Lower lobe of right lung (tissue), 2 donors: ENCODE data around the gene NOTCH4. TPM values are rescaled to one million over a fixed set of nuclear protein-coding genes. Genes with fewer than 3 reads are reported as not detected.

Experiments used
- ATAC-seq, 2 donors: fragments of 200-7000 bp; cut with Tn5 transposase; one replicate each; pipeline ENCODE4 v1.9.1; 2020 to 2022; ENCODE audit warnings: mild to moderate bottlenecking in 2 of 2, moderate library complexity in 2 of 2
- DNase-seq: peaks from one replicate; pipeline ENCODE4 v3.0.0-alpha.2; 2020
- H3K27ac ChIP-seq: fragments of 200-600 bp; one replicate; pipeline ENCODE4 v1.8.0; 2022
- H3K27me3 ChIP-seq: fragments of 200-600 bp; one replicate; pipeline ENCODE4 v1.8.0; 2022; ENCODE audit warnings: low read depth
- H3K36me3 ChIP-seq: fragments of 200-600 bp; one replicate; pipeline ENCODE4 v1.8.0; 2022; ENCODE audit warnings: mild to moderate bottlenecking
- H3K4me1 ChIP-seq: fragments of 200-600 bp; one replicate; pipeline ENCODE4 v1.8.0; 2022
- H3K4me3 ChIP-seq: fragments of 200-600 bp; one replicate; pipeline ENCODE4 v1.8.0; 2022; ENCODE audit warnings: mild to moderate bottlenecking
- H3K9me3 ChIP-seq: fragments of 200-600 bp; one replicate; pipeline ENCODE4 v1.8.0; 2022
- CTCF ChIP-seq: fragments of 200-600 bp; IDR thresholded peaks from one replicate; pipeline ENCODE4 v1.8.0; 2022; ENCODE audit warnings: antibody characterized with exemption, mild to moderate bottlenecking
- intact Hi-C: fragments of 100-400 bp; cut with DNase I; formaldehyde crosslinking; loops from one replicate; pipeline ENCODE4 v1.11.0; 2022
- microRNA-seq: library from miRNA; unstranded; fragments of <30 nt; microRNA quantifications from one replicate; pipeline ENCODE4 v1.2.0, GENCODE V29; 2020; ENCODE audit warnings: borderline number of aligned reads
- total RNA-seq: library from RNA; stranded (reverse); fragmentation: NEBNext Ultra II Directional; extraction: Animal tissue kit (Norgen Biotek cat#: 25700); gene quantifications from one replicate; pipeline ENCODE4 v1.2.1, GENCODE V29; 2021
- donor health status: DM: no; HTN: yes; CAD: no; lungs with severe emphysema.

NOTCH4 gene
- total RNA-seq, 1 donor from 2014 or later = 63.6 TPM

GRCh38 chr6:32148289-32149091 is 75.4 kb downstream of the NOTCH4 start:
- TF ChIP-seq CTCF = peak; percentile 13
- Histone ChIP-seq H3K9me3 (no peaks in the 10 kb centered on the region), H3K27me3 (peaks cover 40% of the 10 kb centered on the region), H3K4me1 (peaks cover 15% of the 10 kb centered on the region), H3K36me3 (no peaks in the 10 kb centered on the region), H3K27ac (no peak overlapping the region), H3K4me3 (peak overlapping the region; percentile 31)
- ATAC-seq = peak; percentile 54 to 61
- DNase-seq = peak; percentile 74
- intact Hi-C loops = no loop called here

- no peak overlapping the region for H3K4me3 ChIP-seq
- H3K36me3 ChIP-seq = no peaks in the 10 kb centered on the region
- H3K4me1 ChIP-seq = peaks cover 6% of the 10 kb centered on the region
- H3K27ac ChIP-seq = no peak overlapping the region
- intact Hi-C loops = no loop called here
- DNase-seq = no peak
- no peak for TF ChIP-seq CTCF
- H3K9me3 ChIP-seq = no peaks in the 10 kb centered on the region
- peaks cover 34% of the 10 kb centered on the region for H3K27me3 ChIP-seq
- ATAC-seq = peak in 1 of 2 donors; percentile 17
Observed at GRCh38 chr6:32147401-32148132, 76.3 kb downstream of the NOTCH4 start.

GRCh38 chr6:32146687-32147086 is 77.2 kb downstream of the NOTCH4 start:
- DNase-seq = no peak
- Histone ChIP-seq H3K27ac (no peak overlapping the region), H3K27me3 (peaks cover 38% of the 10 kb centered on the region), H3K36me3 (no peaks in the 10 kb centered on the region), H3K9me3 (no peaks in the 10 kb centered on the region), H3K4me3 (no peak overlapping the region), H3K4me1 (no peaks in the 10 kb centered on the region)
- TF ChIP-seq CTCF = no peak
- intact Hi-C loops = no loop called here
- ATAC-seq = no peak

- Histone ChIP-seq H3K4me3 (no peak overlapping the region), H3K27me3 (peaks cover 39% of the 10 kb centered on the region), H3K36me3 (no peaks in the 10 kb centered on the region), H3K4me1 (no peaks in the 10 kb centered on the region), H3K9me3 (no peaks in the 10 kb centered on the region), H3K27ac (no peak overlapping the region)
- DNase-seq (no peak), ATAC-seq (no peak)
- intact Hi-C loops = no loop called here
- TF ChIP-seq CTCF = no peak
Observed at GRCh38 chr6:32146287-32146686, 77.6 kb downstream of the NOTCH4 start.

Small RNA genes lying within 50 kb of the gene (microRNA-seq; reads per million reads assigned to microRNA genes)
- gene MIR6721 (not detected), gene MIR6833 (not detected)

Other genes with a start within 250 kb of the NOTCH4 start
- gene C4A, start 242.0 kb downstream of the NOTCH4 start, total RNA-seq = 175 TPM
- gene C4B, start 209.3 kb downstream of the NOTCH4 start, total RNA-seq = 162 TPM
- 1.1 TPM for gene CYP21A2, start 185.7 kb downstream of the NOTCH4 start, total RNA-seq
- 120 TPM for gene TNXB, start 114.7 kb downstream of the NOTCH4 start, total RNA-seq
- 83.7 TPM for gene ATF6B, start 95.8 kb downstream of the NOTCH4 start, total RNA-seq
- gene FKBPL, start 93.8 kb downstream of the NOTCH4 start, total RNA-seq = 5.8 TPM
- 1.2 TPM for gene PRRT1, start 72.1 kb downstream of the NOTCH4 start, total RNA-seq
- 13.7 TPM for gene PPT2, start 69.9 kb downstream of the NOTCH4 start, total RNA-seq
- gene EGFL8, start 59.5 kb downstream of the NOTCH4 start, total RNA-seq = 13.4 TPM
- 51.2 TPM for gene AGPAT1, start 48.0 kb downstream of the NOTCH4 start, total RNA-seq
- 44.9 TPM for gene RNF5, start 45.7 kb downstream of the NOTCH4 start, total RNA-seq
- gene AGER, start 39.8 kb downstream of the NOTCH4 start, total RNA-seq = 882 TPM
- 89.2 TPM for gene PBX2, start 33.9 kb downstream of the NOTCH4 start, total RNA-seq
- gene GPSM3, start 31.4 kb downstream of the NOTCH4 start, total RNA-seq = 76.2 TPM
- not detected for gene TSBP1, start 147.8 kb upstream of the NOTCH4 start, total RNA-seq
- not detected for gene BTNL2, start 183.1 kb upstream of the NOTCH4 start, total RNA-seq
- 2,056 TPM for gene HLA-DRA, start 215.8 kb upstream of the NOTCH4 start, total RNA-seq